Hepatocyte (in vitro differentiated cells): ENCODE data around the gene PDYN. TPM values are rescaled to one million over a fixed set of nuclear protein-coding genes. Genes with fewer than 3 reads are reported as not detected.
A peak's percentile ranks its signal among the peaks of the same experiment; 100 is the strongest.
"Not testable (repeated sequence)": the region's sequence is repeated elsewhere in the genome, so short reads cannot be mapped to it uniquely, and the experiment has no call there.

Experiments
- DNase-seq: peaks from one replicate; pipeline ENCODE4 v3.0.0-alpha.2; 2016; ENCODE audit warnings: low spot score
- H2AFZ ChIP-seq: fragments of 200-600 bp; sonication (generic); 2 replicates; pipeline ENCODE4 v1.6.0; 2016; ENCODE audit warnings: antibody characterized with exemption, mild to moderate bottlenecking
- H3K27ac ChIP-seq: fragments of 200-600 bp; sonication (generic); 2 replicates; pipeline ENCODE4 v1.5.1; 2016; ENCODE audit warnings: mild to moderate bottlenecking
- H3K27me3 ChIP-seq: fragments of 200-600 bp; sonication (generic); 2 replicates; pipeline ENCODE4 v1.6.1; 2016
- H3K36me3 ChIP-seq: fragments of 200-600 bp; sonication (generic); replicated peaks from 2 replicates; pipeline ENCODE4 v1.5.1; 2016; ENCODE audit warnings: low read depth; ENCODE audit not compliant: insufficient read depth
- H3K4me1 ChIP-seq: fragments of 200-600 bp; sonication (generic); 2 replicates; pipeline ENCODE4 v1.5.1; 2016; ENCODE audit warnings: mild to moderate bottlenecking, moderate library complexity; ENCODE audit not compliant: insufficient read depth
- H3K4me2 ChIP-seq: fragments of 200-600 bp; sonication (generic); 2 replicates; pipeline ENCODE4 v1.6.0; 2016
- H3K4me3 ChIP-seq: fragments of 200-600 bp; sonication (generic); 2 replicates; pipeline ENCODE4 v1.5.1; 2016; ENCODE audit warnings: mild to moderate bottlenecking
- H3K79me2 ChIP-seq: fragments of 200-600 bp; sonication (generic); 2 replicates; pipeline ENCODE4 v1.6.0; 2017; ENCODE audit warnings: mild to moderate bottlenecking
- H3K9me2 ChIP-seq: fragments of 200-600 bp; sonication (generic); replicated peaks from 2 replicates; pipeline ENCODE4 v1.6.0; 2017; ENCODE audit warnings: mild to moderate bottlenecking; ENCODE audit not compliant: insufficient read depth
- H3K9me3 ChIP-seq: fragments of 200-600 bp; sonication (generic); 2 replicates; pipeline ENCODE4 v1.5.1; 2016; ENCODE audit warnings: low read depth, mild to moderate bottlenecking
- H4K20me1 ChIP-seq: fragments of 200-600 bp; sonication (generic); 2 replicates; pipeline ENCODE4 v1.6.0; 2016; ENCODE audit warnings: mild to moderate bottlenecking; ENCODE audit not compliant: insufficient read depth, poor library complexity, severe bottlenecking
- CTCF ChIP-seq: fragments of 200-600 bp; sonication (generic); IDR thresholded peaks from 2 replicates; pipeline ENCODE4 v1.5.1; 2016; ENCODE audit warnings: antibody characterized with exemption, mild to moderate bottlenecking; ENCODE audit not compliant: poor library complexity
- EZH2 ChIP-seq: fragments of 200-600 bp; sonication (generic); IDR thresholded peaks from 2 replicates; pipeline ENCODE4 v1.6.1; 2016; ENCODE audit warnings: antibody characterized with exemption, mild to moderate bottlenecking, borderline replicate concordance
- EZH2phosphoT487 ChIP-seq: fragments of 200-600 bp; sonication (generic); IDR thresholded peaks from one replicate; pipeline ENCODE4 v1.6.1; 2018; ENCODE audit warnings: antibody characterized with exemption, mild to moderate bottlenecking, low read depth, moderate library complexity; ENCODE audit not compliant: unreplicated experiment, severe bottlenecking
- WGBS: methylation state at CpG from one replicate; pipeline ENCODE4 v1.1.6; 2016; ENCODE audit warnings: low lambda C conversion rate; ENCODE audit errors: missing lambda C conversion rate; 5-methylcytosine and 5-hydroxymethylcytosine counted together
- polyA plus RNA-seq: library from polyadenylated mRNA; unstranded; fragments of >200 nt; fragmentation: Nextera tagmentation; extraction: Ambion mirVana; gene quantifications from 2 replicates; pipeline ENCODE4 v1.2.1, GENCODE V29; 2016
- total RNA-seq: library from RNA; depleted of rRNA; stranded (reverse); fragments of >200 nt; gene quantifications from 2 replicates; pipeline ENCODE4 v1.2.3, GENCODE V29; 2014

The PDYN gene
- total and polyA plus RNA-seq, 2 experiments from 2014 or later: not detected

DNA sequence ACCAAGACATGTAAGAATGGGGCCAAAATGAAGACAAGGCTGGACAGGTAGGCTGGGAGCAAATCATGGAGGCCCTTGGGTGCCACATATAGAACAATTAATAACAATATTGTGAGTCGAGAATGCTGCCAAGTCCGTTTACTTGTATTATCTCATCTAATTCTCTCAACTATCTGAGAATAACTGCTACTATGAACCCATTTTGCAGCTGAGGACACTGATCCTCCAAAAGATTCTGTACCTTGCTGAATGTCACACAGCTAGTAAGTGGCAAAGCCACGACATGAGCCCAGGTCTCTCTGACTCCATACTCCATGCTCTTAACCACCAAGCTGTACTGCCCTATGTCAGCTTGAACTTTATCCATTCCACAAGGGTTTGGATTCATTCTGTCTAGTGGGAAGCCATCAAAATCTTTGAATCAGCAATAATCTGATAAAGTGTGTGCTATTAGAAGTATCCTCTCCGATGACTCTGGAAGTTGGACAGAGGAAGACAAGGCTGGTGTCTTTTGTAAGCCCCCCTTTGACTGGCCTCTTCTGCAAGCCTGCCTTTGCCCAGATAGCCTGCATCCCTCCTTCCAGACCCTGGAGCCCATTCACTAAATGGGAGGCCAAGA is 43.5 kb upstream of the PDYN start:
- TF ChIP-seq CTCF (no peak), EZH2phosphoT487 (no peak), EZH2 (no peak)
- Histone ChIP-seq H3K9me3 (no peaks in the 10 kb centered on the region), H3K4me2 (no peak overlapping the region), H3K4me3 (no peak overlapping the region), H2AFZ (no peak overlapping the region), H3K27me3 (peaks cover 5% of the 10 kb centered on the region), H3K4me1 (no peaks in the 10 kb centered on the region), H3K36me3 (no peaks in the 10 kb centered on the region), H3K79me2 (no peaks in the 10 kb centered on the region), H4K20me1 (no peaks in the 10 kb centered on the region), H3K9me2 (no peaks in the 10 kb centered on the region), H3K27ac (no peak overlapping the region)
- no peak for DNase-seq
- 83% methylated on average over 4 of the region's 4 CpGs for WGBS

DNA sequence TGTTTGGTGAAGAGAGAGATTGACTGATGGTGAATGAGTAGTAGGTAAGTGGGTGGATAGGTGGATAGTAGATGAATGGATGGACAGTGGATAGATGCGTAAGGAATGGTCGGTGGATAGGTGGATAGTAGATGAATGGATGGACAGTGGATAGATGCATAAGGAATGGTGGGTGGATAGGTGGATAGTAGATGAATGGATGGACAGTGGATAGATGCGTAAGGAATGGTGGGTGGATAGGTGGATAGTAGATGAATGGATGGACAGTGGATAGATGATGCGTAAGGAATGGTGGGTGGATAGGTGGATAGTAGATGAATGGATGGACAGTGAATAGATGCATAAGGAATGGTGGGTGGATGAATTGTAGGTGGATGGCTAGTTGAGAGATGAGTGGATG is 42.5 kb upstream of the PDYN start:
- WGBS: 99% methylated on average over 4 of the region's 4 CpGs
- H3K9me3 ChIP-seq, H3K4me3 ChIP-seq, H3K36me3 ChIP-seq, H4K20me1 ChIP-seq, H3K9me2 ChIP-seq, H3K27me3 ChIP-seq, DNase-seq, H3K4me2 ChIP-seq, H3K27ac ChIP-seq, H2AFZ ChIP-seq, H3K4me1 ChIP-seq, H3K79me2 ChIP-seq: not testable (repeated sequence)

DNA sequence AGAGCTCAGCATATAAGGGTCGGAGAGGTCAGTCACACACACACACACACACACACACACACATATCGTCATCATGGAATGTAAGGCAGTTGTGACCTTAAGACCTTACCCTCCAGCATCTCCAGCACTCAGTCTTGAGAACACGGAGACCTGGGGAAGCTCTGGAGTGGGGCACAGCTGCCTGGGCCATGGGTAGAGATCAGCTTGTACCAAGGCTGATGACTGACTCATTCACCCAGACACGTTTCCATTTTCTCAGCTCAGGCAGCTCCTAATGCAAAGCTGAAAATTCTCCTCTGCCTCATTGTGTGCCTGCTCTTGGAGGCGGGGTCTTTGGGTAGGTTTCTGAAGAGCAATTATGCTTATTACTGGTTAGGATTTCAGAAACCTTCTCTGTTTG is 38.3 kb upstream of the PDYN start:
- 39% methylated on average over 5 of the region's 5 CpGs for WGBS
- Histone ChIP-seq H3K79me2 (no peaks in the 10 kb centered on the region), H4K20me1 (no peaks in the 10 kb centered on the region), H3K9me3 (no peaks in the 10 kb centered on the region), H3K27ac (no peak overlapping the region), H3K4me2 (no peak overlapping the region), H3K4me1 (no peaks in the 10 kb centered on the region), H3K4me3 (no peak overlapping the region), H3K36me3 (no peaks in the 10 kb centered on the region), H3K9me2 (no peaks in the 10 kb centered on the region), H2AFZ (no peak overlapping the region), H3K27me3 (peaks cover 5% of the 10 kb centered on the region)
- peak; percentile 36 for DNase-seq
- TF ChIP-seq EZH2phosphoT487: no peak
- TF ChIP-seq EZH2: no peak

DNA sequence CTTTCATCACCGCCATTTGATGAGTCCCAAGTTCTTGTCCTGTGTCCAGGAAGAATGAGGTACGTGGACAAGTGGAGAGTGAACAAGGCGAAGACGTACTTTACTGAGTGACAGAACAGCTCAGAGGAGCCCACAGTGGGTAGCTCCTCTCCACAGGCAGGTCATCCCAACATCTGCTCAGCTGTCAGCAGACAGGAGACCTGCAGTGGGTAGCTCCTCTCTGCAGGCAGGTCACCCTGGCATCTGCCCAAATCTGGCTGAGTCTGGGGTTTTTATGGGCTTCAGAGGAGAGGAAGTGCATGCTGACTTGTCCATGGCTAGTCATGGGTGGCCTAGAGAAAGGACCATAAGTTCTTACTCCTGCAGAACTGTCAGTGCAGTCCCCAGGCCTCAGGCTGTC is 32.7 kb upstream of the PDYN start:
- no peaks in the 10 kb centered on the region for H3K4me1 ChIP-seq
- no peaks in the 10 kb centered on the region for H3K9me2 ChIP-seq
- WGBS: 90% methylated on average over 4 of the region's 4 CpGs
- no peak for TF ChIP-seq EZH2phosphoT487
- TF ChIP-seq EZH2: no peak
- TF ChIP-seq CTCF: no peak
- H3K4me3 ChIP-seq: no peak overlapping the region
- H4K20me1 ChIP-seq: no peaks in the 10 kb centered on the region
- no peaks in the 10 kb centered on the region for H3K9me3 ChIP-seq
- H3K4me2 ChIP-seq: no peak overlapping the region
- peaks cover 24% of the 10 kb centered on the region for H3K27me3 ChIP-seq
- no peak overlapping the region for H3K27ac ChIP-seq
- H3K79me2 ChIP-seq: no peaks in the 10 kb centered on the region
- no peak for DNase-seq
- H3K36me3 ChIP-seq: no peaks in the 10 kb centered on the region
- H2AFZ ChIP-seq: no peak overlapping the region
